Memory B cell (primary cell): ENCODE measurements around the gene NADK2.
A peak's percentile ranks its signal among the peaks of the same experiment; 100 is the strongest.
"Not testable (repeated sequence)": the region's sequence is repeated elsewhere in the genome, so short reads cannot be mapped to it uniquely, and the experiment has no call there.

Experiments
- ATAC-seq: fragments of 150-1000 bp; cut with Tn5 transposase; 2 replicates; pipeline ENCODE4 v1.10.0; 2021; ENCODE audit warnings: low read depth, mild to moderate bottlenecking, moderate library complexity
- DNase-seq, 2 donors: peaks; one replicate each; pipeline ENCODE4 v3.0.0; 2022; ENCODE audit warnings: low spot score in 2 of 2
- H3K27ac Mint-ChIP-seq: one replicate; pipeline ENCODE4 v1.8.0; 2022; ENCODE audit warnings: mild to moderate bottlenecking, moderate library complexity, mixed read lengths
- H3K27me3 Mint-ChIP-seq: one replicate; pipeline ENCODE4 v1.8.0; 2022; ENCODE audit warnings: mixed read lengths
- H3K36me3 Mint-ChIP-seq: one replicate; pipeline ENCODE4 v1.8.0; 2022; ENCODE audit warnings: mild to moderate bottlenecking, mixed read lengths
- H3K4me1 Mint-ChIP-seq: one replicate; pipeline ENCODE4 v1.8.0; 2022; ENCODE audit warnings: mixed read lengths
- H3K4me3 Mint-ChIP-seq: one replicate; pipeline ENCODE4 v1.8.0; 2022; ENCODE audit warnings: mild to moderate bottlenecking, moderate library complexity, mixed read lengths
- H3K9me3 Mint-ChIP-seq: one replicate; pipeline ENCODE4 v1.8.0; 2022; ENCODE audit warnings: mixed read lengths

Gene NADK2, protein sequence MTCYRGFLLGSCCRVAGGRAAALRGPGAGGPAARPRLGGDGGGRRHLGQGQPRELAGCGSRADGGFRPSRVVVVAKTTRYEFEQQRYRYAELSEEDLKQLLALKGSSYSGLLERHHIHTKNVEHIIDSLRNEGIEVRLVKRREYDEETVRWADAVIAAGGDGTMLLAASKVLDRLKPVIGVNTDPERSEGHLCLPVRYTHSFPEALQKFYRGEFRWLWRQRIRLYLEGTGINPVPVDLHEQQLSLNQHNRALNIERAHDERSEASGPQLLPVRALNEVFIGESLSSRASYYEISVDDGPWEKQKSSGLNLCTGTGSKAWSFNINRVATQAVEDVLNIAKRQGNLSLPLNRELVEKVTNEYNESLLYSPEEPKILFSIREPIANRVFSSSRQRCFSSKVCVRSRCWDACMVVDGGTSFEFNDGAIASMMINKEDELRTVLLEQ

DNA sequence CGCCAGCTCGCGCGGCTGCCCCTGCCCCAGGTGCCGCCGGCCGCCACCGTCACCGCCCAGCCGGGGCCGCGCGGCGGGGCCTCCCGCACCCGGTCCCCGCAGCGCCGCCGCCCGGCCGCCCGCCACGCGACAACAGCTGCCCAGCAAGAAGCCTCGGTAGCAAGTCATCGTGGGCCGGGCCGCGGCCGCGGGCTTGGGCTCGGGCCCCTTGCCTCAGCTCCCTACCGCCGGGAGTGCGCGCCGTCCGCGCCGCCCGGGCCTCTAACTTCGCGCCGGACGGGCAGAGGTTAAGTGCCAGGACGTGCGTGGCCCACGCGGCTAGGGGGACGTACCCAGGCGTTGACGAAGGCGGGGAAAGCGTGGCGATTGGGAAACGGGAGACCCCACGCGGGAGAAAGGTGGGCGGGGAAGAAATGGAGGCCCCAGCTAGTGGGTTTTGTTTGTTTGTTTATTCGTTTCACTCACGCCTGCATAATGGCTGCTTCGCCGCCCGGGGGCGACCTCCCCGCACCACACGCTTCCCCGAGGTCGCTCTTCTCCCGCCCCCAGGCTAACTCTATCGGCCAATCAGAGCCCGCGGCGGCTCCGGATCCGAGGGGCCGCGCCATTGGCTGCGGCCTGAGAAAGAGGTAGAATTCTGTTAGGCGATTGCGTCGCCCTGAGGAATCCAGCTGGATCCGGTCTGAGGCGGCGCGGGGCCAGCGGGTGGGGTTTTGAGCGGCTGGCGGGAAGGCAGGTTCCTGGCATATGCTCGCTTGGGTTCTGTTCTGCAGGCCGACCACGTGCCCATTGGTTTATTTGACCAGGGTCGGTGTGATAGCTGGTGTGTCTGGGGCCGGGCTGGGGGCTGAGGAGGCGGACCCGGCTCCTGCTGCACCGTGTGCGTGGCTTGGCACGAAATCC, at the start of gene NADK2:
Gene NADK2 (minus strand): TSS at position 295 of the 903 bp plus-strand sequence. CDS start 127 bp downstream, at position 168.
- Mint-ChIP-seq H3K4me3 (peak within 1 kb of the TSS; percentile 90), H3K4me1 (peaks cover 28% of the 10 kb centered on the region), H3K36me3 (no peaks in the 10 kb centered on the region), H3K9me3 (no peaks in the 10 kb centered on the region), H3K27ac (peak within 1 kb of the TSS; percentile 89), H3K27me3 (no peaks in the 10 kb centered on the region)
- peak; percentile 79 for ATAC-seq
- DNase-seq = peak; percentile 86 to 91

DNA sequence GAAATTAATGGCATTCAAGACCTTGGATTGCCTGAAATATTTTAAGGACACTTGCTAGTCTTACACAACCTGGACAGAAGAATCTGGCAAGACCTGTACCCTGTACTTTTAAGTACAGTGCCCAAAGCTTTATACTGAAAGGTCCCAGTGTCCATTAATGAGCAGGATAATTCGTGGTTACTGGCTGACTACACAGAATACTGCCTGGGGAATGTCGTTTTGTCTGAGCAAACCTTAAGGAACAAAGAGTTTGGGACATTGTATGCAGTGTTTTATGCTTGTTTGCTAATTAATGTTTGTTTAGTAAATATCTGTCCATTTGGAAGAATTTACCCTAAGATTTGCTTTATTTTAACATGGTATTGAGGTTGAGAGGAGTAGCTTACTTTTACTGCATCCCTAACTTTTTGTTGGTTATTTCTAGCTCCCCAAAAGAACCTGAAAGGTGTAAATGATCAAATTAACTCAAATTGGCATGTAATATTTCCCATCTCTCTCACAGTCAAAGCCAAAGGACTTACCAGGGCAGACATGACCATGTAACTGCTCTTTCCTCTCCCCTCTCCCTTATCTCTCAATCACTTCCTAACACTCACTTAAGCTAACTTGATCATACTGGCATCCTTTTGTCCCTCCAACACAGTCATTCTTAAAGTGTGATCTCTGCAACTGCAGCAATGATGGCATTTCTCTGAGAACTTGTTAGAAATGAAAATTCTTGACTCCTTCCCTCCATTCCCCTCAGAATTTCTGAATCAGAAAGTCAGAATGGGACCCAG, 44.3 kb upstream of the NADK2 start:
- Mint-ChIP-seq H3K36me3 (no peaks in the 10 kb centered on the region), H3K27me3 (peaks cover 2% of the 10 kb centered on the region), H3K4me3 (no peak overlapping the region), H3K4me1 (peaks cover 5% of the 10 kb centered on the region), H3K9me3 (no peaks in the 10 kb centered on the region), H3K27ac (no peak overlapping the region)
- ATAC-seq (no peak), DNase-seq (no peak)

DNA sequence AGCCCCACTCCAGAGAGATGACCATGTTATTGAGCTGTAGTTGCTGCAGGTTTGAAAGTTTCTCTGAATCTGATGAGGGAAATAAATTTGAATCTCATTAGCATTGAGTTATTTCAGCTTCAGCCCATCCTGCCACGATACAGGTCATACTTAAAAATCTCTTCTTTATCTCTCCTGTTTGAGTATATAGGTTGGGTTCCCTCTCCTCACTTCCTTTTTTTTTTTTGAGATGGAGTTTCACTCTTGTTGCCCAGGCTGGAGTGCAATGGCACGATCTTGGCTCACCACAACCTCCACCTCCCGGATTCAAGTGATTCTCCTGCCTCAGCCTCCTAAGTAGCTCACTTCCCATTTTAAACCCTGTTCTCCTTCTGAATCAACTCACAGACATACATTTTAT, 42.0 kb upstream of the NADK2 start:
- not testable (repeated sequence) for H3K4me3 Mint-ChIP-seq, ATAC-seq, H3K27ac Mint-ChIP-seq, DNase-seq, H3K9me3 Mint-ChIP-seq, H3K27me3 Mint-ChIP-seq, H3K4me1 Mint-ChIP-seq, H3K36me3 Mint-ChIP-seq

DNA sequence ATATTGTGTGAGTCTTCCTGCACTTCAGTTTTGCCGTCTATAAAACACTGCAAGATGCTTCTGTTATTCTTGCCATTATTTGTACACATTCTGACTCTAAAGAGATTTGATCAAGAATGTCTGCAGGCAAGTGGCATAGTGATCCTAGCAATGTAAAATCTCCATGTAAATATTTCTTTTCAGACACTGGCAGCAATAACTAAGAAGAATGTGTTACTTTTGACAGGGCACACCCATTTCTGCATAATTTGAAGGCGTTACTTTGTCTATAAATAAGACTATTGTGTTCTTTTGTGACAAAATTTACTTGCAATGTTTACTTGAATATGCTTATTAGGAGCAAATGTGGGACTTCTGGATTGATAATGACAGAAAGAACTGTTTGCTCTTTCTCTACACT, 39.9 kb upstream of the NADK2 start:
- H3K27me3 Mint-ChIP-seq = peaks cover 2% of the 10 kb centered on the region
- H3K4me1 Mint-ChIP-seq = peaks cover 11% of the 10 kb centered on the region
- no peak for ATAC-seq
- no peaks in the 10 kb centered on the region for H3K36me3 Mint-ChIP-seq
- no peaks in the 10 kb centered on the region for H3K9me3 Mint-ChIP-seq
- DNase-seq = no peak
- H3K4me3 Mint-ChIP-seq = no peak overlapping the region
- H3K27ac Mint-ChIP-seq = no peak overlapping the region

DNA sequence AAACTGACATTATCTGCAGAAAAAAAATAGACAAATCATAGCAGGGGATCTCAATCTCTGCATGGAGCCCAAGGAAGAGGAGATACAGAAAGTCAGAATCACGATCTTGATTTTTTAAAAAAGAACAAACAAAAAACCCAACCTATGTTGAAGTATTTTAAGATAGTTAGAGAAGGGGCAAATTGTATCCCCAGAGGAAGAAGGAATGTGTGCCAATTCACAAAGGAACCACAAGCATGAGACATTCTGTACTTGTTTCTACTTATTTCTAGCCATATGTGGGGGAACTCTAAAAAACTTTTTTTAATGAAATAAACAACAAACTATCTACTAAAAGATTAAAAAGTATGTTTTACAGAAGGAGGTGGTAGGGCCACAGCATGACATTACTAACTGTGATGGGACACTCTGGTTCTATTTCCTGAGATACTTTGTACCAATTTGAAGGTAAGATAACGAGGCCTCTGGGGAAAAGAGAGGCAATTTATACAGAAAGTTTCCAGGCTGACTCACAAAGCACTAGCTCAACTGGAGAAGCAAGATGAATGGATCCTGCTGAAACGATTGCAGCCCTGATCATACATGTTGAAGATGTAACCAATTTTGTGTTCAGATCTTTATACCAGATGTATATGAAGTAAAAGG, 37.5 kb upstream of the NADK2 start:
- H3K36me3 Mint-ChIP-seq = no peaks in the 10 kb centered on the region
- H3K9me3 Mint-ChIP-seq = no peaks in the 10 kb centered on the region
- DNase-seq = no peak
- no peak overlapping the region for H3K27ac Mint-ChIP-seq
- no peak for ATAC-seq
- H3K4me1 Mint-ChIP-seq = peaks cover 11% of the 10 kb centered on the region
- H3K27me3 Mint-ChIP-seq = peaks cover 1% of the 10 kb centered on the region
- H3K4me3 Mint-ChIP-seq = no peak overlapping the region

DNA sequence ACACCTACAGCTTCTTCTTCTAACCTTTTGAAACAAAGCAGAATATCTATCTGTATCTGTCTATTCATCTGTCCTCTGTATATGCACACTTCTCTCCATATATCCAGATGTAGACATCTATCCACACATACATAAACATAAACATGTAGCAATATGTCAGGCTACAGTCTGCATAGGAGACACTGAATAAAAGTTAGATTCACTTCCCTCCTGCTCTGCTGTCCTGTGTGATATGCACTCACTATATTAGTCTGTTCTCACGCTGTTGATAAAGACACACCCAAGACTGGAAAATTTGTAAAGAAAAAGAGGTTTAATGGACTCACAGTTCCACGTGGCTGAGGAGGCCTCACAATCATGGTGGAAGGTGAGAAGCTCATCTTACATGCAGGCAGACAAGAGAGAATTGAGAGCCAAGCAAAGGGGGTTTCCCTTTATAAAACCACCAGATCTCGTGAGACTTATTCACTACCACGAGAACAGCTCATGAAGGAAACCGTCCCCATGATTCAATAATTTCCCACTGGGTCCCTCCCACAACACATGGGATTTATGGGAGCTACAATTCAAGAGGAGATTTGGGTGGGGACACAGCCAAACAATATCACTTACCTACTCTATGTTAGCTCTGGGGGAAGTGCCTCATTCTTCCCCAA, 35.9 kb upstream of the NADK2 start:
- ATAC-seq (peak; percentile 47), DNase-seq (no peak)
- no peak overlapping the region for H3K4me3 Mint-ChIP-seq
- H3K4me1 Mint-ChIP-seq = peaks cover 6% of the 10 kb centered on the region
- no peaks in the 10 kb centered on the region for H3K9me3 Mint-ChIP-seq
- no peaks in the 10 kb centered on the region for H3K36me3 Mint-ChIP-seq
- no peak overlapping the region for H3K27ac Mint-ChIP-seq
- peaks cover 2% of the 10 kb centered on the region for H3K27me3 Mint-ChIP-seq

DNA sequence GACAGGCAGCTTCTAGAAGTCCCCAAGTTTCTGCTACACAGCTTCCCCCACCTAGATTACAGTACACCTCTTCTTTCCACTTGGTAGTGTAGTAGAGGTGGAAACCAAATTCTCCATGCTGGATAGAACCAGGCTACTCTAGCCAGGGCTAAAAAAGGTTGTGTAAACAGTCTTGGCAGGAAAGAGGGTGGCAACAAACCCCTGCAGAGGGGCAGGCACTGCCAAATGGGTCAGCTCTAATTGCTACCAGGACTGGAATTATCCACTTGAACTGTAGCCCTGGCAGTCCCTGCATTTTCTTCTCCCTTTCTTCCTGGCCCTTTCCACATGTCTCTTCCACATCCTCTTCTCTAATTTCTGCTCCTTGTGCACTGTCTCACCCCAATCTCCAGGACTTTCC, 35.1 kb upstream of the NADK2 start:
- Mint-ChIP-seq H3K4me1 (peaks cover 6% of the 10 kb centered on the region), H3K27me3 (peaks cover 2% of the 10 kb centered on the region), H3K36me3 (no peaks in the 10 kb centered on the region), H3K4me3 (no peak overlapping the region), H3K27ac (no peak overlapping the region), H3K9me3 (no peaks in the 10 kb centered on the region)
- DNase-seq = no peak
- no peak for ATAC-seq

DNA sequence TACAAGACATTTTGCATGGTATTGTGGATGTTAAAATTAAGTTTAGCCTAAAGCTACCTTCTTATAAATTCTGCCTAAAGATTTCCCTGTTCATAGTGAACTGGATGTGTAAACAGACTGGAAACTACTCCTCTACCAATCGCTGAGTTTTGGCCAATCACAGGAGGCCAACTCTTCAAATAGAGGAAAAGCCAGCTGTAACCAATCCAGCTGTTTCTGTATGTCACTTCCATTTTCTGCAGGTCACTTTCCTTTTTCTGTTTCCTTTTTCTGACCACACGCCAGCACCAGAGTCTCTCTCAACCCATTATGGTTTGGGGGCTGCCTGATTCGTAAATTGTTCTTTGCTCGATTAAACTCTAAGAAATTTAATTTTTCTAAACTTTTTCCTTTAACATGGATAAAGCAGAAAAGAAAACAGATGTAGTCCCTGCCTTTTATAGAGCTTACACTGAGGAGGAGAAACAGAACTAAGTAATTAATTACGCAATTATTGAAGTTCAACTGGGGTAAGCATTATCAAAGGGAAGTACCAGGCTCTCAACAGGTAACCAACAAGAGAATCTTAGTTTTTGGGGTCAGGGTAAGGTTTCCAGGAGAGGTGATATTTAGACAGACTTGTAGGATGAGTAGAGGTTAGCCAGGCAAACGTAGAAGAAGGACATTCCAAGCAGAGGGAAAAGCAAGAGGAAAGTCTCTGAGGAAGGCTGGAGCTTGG, 32.2 kb upstream of the NADK2 start:
- Mint-ChIP-seq H3K36me3 (no peaks in the 10 kb centered on the region), H3K27ac (no peak overlapping the region), H3K4me3 (no peak overlapping the region), H3K4me1 (peaks cover 6% of the 10 kb centered on the region), H3K27me3 (peaks cover 2% of the 10 kb centered on the region), H3K9me3 (no peaks in the 10 kb centered on the region)
- no peak for DNase-seq
- no peak for ATAC-seq

DNA sequence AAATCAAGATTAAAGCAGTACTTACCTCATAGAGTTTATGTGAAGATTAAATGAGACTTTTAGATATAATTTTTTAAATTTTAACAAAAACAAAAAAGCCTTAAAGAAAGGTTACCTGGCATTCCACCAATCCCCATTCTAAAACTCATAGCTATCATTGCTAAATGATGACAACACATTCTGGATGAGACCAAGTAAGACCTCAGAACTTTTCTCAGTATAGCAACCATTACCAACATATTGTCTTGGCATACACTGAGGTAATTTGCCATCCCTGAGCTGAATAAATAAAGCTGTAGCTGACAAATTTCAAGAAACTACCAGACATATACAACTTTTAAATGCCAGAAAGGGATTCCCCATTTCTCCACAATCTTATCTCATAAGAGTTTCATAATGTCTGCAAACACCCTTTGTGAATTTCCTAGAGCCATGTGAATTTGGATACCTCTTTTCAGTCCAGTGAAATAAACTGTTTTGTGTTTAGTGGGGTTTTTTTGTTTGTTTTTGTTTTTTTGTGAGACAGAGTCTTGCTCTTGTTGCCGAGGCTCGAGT, 30.5 kb upstream of the NADK2 start:
- Mint-ChIP-seq H3K27me3 (peaks cover 2% of the 10 kb centered on the region), H3K4me1 (peaks cover 2% of the 10 kb centered on the region), H3K36me3 (no peaks in the 10 kb centered on the region), H3K4me3 (no peak overlapping the region), H3K9me3 (no peaks in the 10 kb centered on the region), H3K27ac (no peak overlapping the region)
- no peak for DNase-seq
- ATAC-seq = no peak

DNA sequence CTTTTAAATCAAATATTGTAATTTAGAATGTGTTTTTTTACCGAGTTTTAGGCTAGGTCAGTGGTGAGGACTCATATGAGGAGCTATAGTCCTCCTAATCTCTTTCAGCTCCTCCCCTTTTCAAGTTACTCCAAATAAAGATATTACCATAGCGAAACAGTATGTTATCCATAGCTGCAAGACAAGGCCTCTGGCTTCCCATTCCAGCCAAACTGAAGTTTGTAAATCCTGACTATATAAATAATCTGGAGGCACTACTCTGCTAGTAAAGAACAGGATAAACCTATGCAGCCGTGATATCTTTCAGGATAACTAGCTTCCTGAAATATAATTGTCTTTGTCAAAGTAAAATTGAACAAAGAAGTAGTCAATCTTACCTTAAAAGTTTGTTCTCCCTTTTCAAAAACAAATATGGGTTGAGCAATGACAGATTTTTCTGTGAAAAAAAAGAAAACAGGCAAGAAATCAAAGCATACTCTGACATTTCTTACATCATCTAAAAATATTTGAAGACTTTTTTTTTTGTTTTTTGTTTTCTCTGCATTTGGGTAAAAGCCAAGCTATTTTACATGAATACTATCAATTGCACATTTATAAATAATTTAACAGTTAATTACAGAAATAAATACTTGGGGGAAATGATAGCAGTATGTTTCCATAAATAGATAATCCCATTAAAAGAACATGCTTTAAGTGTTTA, 29.3 kb upstream of the NADK2 start:
- DNase-seq (no peak), ATAC-seq (no peak)
- Mint-ChIP-seq H3K27me3 (peaks cover 2% of the 10 kb centered on the region), H3K36me3 (no peaks in the 10 kb centered on the region), H3K9me3 (no peaks in the 10 kb centered on the region), H3K4me1 (no peaks in the 10 kb centered on the region), H3K4me3 (no peak overlapping the region), H3K27ac (no peak overlapping the region)

DNA sequence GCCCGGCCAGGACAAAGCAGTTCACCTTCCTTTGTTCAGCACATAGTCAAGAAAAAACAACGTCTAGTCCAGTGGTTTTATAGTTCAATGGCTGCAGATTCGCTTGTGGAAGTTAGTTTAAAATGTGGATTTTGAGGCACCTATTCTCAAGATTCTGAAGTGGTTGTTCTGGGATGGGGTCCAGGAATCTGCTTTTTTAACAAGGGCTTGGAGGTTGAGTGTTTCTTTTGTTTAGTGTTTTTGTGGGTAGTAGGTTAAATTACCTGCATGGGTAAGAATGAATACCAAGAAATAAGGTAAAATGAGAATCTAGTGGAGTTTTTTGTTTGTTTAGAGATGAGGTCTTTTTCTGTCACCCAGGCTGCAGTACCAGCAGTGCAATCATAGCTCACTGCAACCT, 28.4 kb upstream of the NADK2 start:
- no peaks in the 10 kb centered on the region for H3K36me3 Mint-ChIP-seq
- no peaks in the 10 kb centered on the region for H3K4me1 Mint-ChIP-seq
- peaks cover 2% of the 10 kb centered on the region for H3K27me3 Mint-ChIP-seq
- no peak overlapping the region for H3K4me3 Mint-ChIP-seq
- ATAC-seq (no peak), DNase-seq (no peak)
- H3K27ac Mint-ChIP-seq = no peak overlapping the region
- H3K9me3 Mint-ChIP-seq = no peaks in the 10 kb centered on the region

DNA sequence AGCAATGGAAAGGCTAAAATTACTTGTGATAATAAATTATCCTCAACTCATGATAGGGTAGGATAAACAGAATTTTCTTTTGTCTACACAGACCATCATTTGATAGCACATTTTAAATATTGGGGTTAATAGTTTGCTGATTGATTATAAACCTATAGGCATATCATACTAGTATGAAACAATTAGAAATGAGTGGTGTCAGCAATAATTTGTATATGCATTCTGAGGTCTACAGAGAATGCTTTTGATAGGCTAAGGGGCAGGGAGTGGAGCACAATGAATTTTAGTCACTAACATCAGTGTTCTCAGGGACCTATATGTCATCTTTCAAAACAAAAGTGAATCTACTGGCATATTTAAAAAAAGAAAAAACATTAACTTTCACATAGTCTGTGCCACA, 27.8 kb upstream of the NADK2 start:
- Mint-ChIP-seq H3K36me3 (no peaks in the 10 kb centered on the region), H3K9me3 (no peaks in the 10 kb centered on the region), H3K4me3 (no peak overlapping the region), H3K4me1 (no peaks in the 10 kb centered on the region), H3K27ac (no peak overlapping the region), H3K27me3 (peaks cover 2% of the 10 kb centered on the region)
- ATAC-seq = no peak
- no peak for DNase-seq
